A673 (cell line): ENCODE data around the gene MRPS25. TPM values are rescaled to one million over a fixed set of nuclear protein-coding genes. Genes with fewer than 3 reads are reported as not detected.

ENCODE experiments used
- BruUV-seq: library from RNA; stranded (reverse); fragments of 400-500 nt; replicated peaks from 2 replicates; lab custom pipeline; 2021; lab: Mats Ljungman, UMichigan
- CTCF ChIA-PET: fragments of 300-600 bp; sonication (Branson Sonifier 250); formaldehyde crosslinking; loops from one replicate; lab custom pipeline; 2022; ENCODE audit warnings: antibody characterized with exemption; lab: Charles Lee
- POLR2A ChIA-PET: fragments of 300-600 bp; sonication (Branson Sonifier 250); formaldehyde crosslinking; loops from one replicate; lab custom pipeline; 2022; ENCODE audit warnings: antibody characterized with exemption; ENCODE audit not compliant: low non-redundant PET; lab: Charles Lee
- DNase-seq: peaks from one replicate; pipeline ENCODE4 v3.0.0-alpha.2; 2015; ENCODE audit warnings: low spot score
- H3K27ac ChIP-seq: fragments of 200-600 bp; sonication (generic); 2 replicates; pipeline ENCODE4 v1.5.1; 2016; ENCODE audit warnings: mixed run types, low read depth, mild to moderate bottlenecking, mixed read lengths, antibody characterized with exemption, low read length; ENCODE audit not compliant: poor library complexity, severe bottlenecking
- H3K27me3 ChIP-seq: fragments of 200-600 bp; sonication (generic); replicated peaks from 2 replicates; pipeline ENCODE4 v1.6.1; 2017; ENCODE audit warnings: mixed run types, low read depth, mild to moderate bottlenecking, mixed read lengths, antibody characterized with exemption, low read length; ENCODE audit not compliant: insufficient read depth, poor library complexity
- H3K36me3 ChIP-seq: fragments of 200-600 bp; sonication (generic); 2 replicates; pipeline ENCODE4 v1.6.1; 2016; ENCODE audit warnings: mixed run types, mild to moderate bottlenecking, mixed read lengths, antibody characterized with exemption, low read length; ENCODE audit not compliant: insufficient read depth, poor library complexity, severe bottlenecking
- H3K4me1 ChIP-seq: fragments of 200-600 bp; sonication (generic); 2 replicates; pipeline ENCODE4 v1.6.1; 2017; ENCODE audit warnings: mixed run types, mild to moderate bottlenecking, mixed read lengths, antibody characterized with exemption, low read length; ENCODE audit not compliant: insufficient read depth, poor library complexity, severe bottlenecking
- H3K4me3 ChIP-seq: fragments of 200-600 bp; sonication (generic); 2 replicates; pipeline ENCODE4 v1.5.1; 2016; ENCODE audit warnings: low read depth, mixed run types, mild to moderate bottlenecking, mixed read lengths, low read length; ENCODE audit not compliant: poor library complexity, severe bottlenecking
- H3K9me3 ChIP-seq: fragments of 200-600 bp; sonication (generic); 2 replicates; pipeline ENCODE4 v1.6.1; 2016; ENCODE audit warnings: mixed run types, low read depth, mild to moderate bottlenecking, mixed read lengths, antibody characterized with exemption, low read length; ENCODE audit not compliant: poor library complexity, severe bottlenecking
- CTCF ChIP-seq: fragments of 300-800, 200-600 bp; sonication (generic); conservative IDR thresholded peaks from 2 replicates; pipeline ENCODE4 v1.5.1; 2017; ENCODE audit warnings: low read depth, mild to moderate bottlenecking, antibody characterized with exemption, low read length, moderate library complexity, mixed read lengths
- EZH2 ChIP-seq: fragments of 200-600 bp; sonication (generic); IDR thresholded peaks from 2 replicates; pipeline ENCODE4 v1.6.1; 2017; ENCODE audit warnings: borderline replicate concordance, low read depth, mild to moderate bottlenecking, mixed read lengths, antibody characterized with exemption, low read length; ENCODE audit not compliant: poor library complexity, severe bottlenecking
- intact Hi-C: fragments of 100-400 bp; cut with micrococcal nuclease; formaldehyde crosslinking; loops from one replicate; pipeline ENCODE4 v1.10.0; 2022; ENCODE audit not compliant: unreplicated experiment
- total RNA-seq: library from RNA; stranded (reverse); gene quantifications from 2 replicates; pipeline ENCODE4 v1.2.3, GENCODE V29; 2021

MRPS25 gene
- total RNA-seq, 1 experiment from 2014 or later = 91.3 TPM

- ChIA-PET POLR2A (no interaction called here), CTCF (no interaction called here)
- no peaks in the 10 kb centered on the region for H3K9me3 ChIP-seq
- H3K4me3 ChIP-seq = no peak overlapping the region
- no peak for DNase-seq
- H3K36me3 ChIP-seq = peaks cover 75% of the 10 kb centered on the region
- no TSS peak for BruUV-seq
- H3K27me3 ChIP-seq = no peaks in the 10 kb centered on the region
- H3K27ac ChIP-seq = no peak overlapping the region
- TF ChIP-seq EZH2 (no peak), CTCF (no peak)
- intact Hi-C loops = no loop called here
- H3K4me1 ChIP-seq = no peaks in the 10 kb centered on the region
These were observed 17.0 kb upstream of the MRPS25 start for GRCh38 chr3:15081960-15082664.

DNA sequence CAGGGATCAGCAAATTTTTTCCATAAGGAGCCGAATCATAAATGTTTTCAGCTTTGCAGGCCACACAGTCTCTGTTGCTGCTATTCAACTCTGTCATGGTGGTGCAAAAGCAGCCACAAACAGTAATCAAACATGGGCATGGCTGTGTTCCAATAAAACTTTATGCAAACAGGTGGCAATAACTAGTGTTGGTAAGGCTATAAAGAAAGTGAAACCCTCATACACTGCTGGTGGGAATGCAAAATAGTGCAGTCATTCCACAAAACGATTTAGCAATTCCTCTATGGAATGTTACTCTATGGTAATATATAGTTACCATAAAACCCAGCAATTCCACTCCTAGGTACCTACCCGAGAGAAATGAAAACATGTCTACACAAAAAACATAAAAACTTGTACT is 14.0 kb upstream of the MRPS25 start:
- Histone ChIP-seq H3K9me3 (no peaks in the 10 kb centered on the region), H3K4me3 (no peak overlapping the region), H3K27ac (no peak overlapping the region), H3K4me1 (no peaks in the 10 kb centered on the region), H3K36me3 (peaks cover 88% of the 10 kb centered on the region), H3K27me3 (no peaks in the 10 kb centered on the region)
- TF ChIP-seq CTCF = no peak
- no peak for TF ChIP-seq EZH2
- ChIA-PET CTCF (no interaction called here), POLR2A (no interaction called here)
- intact Hi-C loops = no loop called here
- BruUV-seq = no TSS peak
- no peak for DNase-seq

GRCh38 chr3:15074500-15074899 is 9.4 kb upstream of the MRPS25 start:
- H3K27ac ChIP-seq = no peak overlapping the region
- H3K4me1 ChIP-seq = no peaks in the 10 kb centered on the region
- no peaks in the 10 kb centered on the region for H3K9me3 ChIP-seq
- BruUV-seq = no TSS peak
- TF ChIP-seq CTCF = no peak
- H3K36me3 ChIP-seq = peaks cover 71% of the 10 kb centered on the region
- ChIA-PET CTCF (no interaction called here), POLR2A (no interaction called here)
- no peak for DNase-seq
- H3K4me3 ChIP-seq = no peak overlapping the region
- intact Hi-C loops = no loop called here
- H3K27me3 ChIP-seq = no peaks in the 10 kb centered on the region
